GF-D8 (cell line): Measurements from ENCODE around the gene MRPL44.
"Not testable (repeated sequence)": the region's sequence is repeated elsewhere in the genome, so short reads cannot be mapped to it uniquely, and the experiment has no call there.

Experiments used
- DNase-seq: peaks from one replicate; lab custom pipeline; 2025; lab: John Stamatoyannopoulos, UW

Gene MRPL44

DNA sequence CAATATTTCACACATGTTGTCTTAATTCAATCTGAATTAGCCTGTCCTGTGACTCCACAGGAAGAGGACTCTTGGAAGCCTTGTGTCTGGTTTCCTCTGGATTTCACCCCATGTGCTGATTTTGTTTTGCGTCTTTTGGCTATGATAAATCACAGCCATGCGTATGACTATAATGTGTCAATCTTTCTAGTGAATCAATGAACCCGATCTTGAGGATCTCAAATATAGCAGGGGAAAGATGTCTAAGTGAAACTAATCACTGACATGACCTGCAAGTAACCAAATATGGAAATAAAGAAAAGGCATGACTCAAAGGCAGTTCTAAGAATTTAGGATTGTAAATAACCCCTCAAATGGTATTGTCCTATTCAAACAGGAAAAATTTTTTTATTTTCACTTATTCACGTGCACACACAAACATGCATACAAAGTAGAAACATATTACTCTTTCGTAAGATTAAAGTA is 20.4 kb upstream of the MRPL44 start:
- no peak for DNase-seq

DNA sequence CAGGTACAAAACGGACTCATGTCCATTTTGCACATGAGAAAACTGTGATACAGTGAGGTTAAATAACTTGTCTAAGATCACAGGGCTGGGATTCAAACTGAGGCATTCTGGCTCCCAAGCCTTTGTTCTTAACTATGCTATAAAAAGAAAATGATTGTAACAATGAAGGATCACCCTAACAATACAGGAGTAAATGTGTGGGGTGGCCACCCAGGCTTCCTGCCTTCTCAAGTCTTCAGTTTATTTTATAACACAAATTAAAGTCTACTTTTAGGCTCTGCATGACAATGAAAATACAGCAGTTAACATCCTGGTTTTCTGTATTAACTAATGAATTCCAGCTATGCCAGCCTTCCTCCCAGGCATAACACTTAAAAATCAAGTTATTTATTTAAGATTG is 19.7 kb upstream of the MRPL44 start:
- no peak for DNase-seq

DNA sequence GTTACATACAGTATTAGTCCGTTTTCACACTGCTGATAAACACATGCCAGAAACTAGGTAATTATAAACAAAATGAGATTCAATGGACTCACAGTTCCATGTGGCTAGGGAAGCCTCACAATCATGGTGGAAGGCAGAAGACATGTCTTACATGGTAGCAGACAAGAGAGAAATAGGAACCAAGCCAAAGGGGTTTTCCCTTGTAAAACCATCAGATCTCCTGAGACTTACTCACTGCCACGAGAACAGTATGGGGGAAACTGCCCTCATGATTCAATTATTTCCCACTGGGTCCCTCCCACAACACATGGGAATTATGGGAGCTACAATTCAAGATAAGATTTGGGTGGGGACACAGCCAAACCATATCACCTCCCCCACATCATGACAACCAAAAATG is 17.8 kb upstream of the MRPL44 start:
- not testable (repeated sequence) for DNase-seq

DNA sequence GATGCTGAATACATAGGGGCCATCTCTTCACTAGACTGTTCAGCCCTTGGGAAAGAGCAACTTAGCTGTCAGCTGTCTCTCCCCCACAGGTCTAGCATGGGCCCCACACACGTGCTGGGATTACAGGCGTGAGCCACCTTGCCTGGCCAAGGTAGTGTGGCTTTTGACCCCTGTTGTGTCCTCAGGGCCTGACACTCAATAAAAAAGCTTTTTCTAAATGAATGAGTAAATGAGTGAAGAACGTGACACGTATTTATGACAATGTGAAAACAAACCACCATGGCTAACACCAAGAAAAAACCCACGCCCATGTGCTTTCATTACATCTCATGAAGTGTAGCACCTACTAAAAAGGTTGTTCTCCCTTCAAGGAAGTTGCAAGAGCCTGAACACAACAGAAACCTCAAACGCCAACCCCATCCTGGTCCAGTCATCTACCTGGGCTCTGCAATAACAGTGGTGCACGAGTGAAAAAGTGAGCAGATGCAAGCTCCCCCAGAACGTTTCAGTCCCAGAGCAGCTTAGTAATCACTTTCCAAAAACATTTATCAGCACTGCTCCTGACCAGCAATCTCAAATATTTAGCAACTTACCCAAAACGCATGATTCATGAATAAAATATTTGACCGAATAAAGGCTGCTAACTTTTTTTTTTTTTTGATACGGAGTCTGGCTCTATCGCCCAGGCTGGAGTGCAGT is 15.5 kb upstream of the MRPL44 start:
- no peak for DNase-seq

DNA sequence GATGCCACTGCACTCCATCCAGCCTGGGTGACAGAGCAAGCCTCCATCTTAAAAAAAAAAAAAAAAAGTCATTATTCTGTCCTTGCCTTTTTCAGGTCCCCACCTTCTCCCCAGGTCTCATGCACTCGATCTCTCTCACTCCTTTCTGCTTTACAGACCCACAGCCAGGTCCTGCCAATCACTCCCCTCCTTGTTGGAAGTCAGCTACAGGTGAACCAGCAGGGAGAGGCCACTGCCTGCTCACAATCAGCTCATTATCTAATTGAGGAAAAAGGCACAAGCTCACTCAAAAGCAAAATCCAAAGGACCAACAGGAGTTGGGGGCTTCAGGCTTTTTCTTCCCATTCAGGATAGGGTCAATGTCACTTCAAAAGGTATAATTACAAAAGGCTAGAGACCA is 14.1 kb upstream of the MRPL44 start:
- no peak for DNase-seq

DNA sequence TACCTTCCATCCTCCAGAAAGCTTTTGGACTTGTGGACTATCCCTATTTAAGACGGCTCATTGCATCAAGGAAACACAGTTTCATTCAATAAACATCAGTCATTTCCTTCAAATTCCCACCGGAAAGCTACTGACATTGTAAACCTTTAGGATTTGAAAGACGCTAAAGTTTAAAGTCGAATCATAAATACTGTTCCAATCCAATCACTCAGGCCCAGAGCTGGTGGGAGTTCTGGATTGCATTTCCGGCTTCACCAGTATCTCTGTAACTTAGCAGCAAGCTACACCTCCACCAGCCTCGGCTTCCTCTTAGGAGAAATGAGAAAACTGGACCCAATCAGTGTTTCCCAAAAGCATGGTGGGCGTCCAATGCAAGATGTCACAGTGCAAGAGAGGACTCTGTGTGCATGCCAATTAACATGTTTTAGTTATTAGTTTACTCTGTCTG is 13.7 kb upstream of the MRPL44 start:
- no peak for DNase-seq

DNA sequence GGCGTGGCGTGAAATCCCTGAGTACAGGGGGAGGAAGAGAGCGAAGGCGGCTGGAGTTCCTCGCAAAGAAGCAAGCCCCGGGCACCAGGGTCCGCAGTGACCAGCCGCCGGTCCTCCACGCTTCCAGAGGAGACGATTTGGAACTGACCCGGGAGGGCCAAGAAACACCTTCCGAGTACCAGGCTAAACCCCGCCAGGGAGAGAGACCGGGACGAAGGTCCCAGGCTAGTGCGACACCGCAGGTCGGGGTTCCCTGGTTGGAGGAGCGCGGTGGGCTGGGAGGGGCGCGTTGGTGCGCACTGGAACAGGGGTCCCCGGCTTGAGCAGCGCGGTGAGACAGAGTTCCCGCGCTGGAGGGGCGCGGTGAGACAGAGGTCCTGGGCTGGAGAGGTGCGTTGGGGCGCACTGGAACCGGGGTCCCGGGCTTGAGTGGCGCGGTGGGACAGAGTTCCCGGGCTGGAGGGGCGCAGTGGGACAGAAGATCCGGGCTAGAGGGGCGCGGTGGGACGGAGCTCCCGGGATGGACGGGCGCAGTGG is 13.0 kb upstream of the MRPL44 start:
- no peak for DNase-seq

DNA sequence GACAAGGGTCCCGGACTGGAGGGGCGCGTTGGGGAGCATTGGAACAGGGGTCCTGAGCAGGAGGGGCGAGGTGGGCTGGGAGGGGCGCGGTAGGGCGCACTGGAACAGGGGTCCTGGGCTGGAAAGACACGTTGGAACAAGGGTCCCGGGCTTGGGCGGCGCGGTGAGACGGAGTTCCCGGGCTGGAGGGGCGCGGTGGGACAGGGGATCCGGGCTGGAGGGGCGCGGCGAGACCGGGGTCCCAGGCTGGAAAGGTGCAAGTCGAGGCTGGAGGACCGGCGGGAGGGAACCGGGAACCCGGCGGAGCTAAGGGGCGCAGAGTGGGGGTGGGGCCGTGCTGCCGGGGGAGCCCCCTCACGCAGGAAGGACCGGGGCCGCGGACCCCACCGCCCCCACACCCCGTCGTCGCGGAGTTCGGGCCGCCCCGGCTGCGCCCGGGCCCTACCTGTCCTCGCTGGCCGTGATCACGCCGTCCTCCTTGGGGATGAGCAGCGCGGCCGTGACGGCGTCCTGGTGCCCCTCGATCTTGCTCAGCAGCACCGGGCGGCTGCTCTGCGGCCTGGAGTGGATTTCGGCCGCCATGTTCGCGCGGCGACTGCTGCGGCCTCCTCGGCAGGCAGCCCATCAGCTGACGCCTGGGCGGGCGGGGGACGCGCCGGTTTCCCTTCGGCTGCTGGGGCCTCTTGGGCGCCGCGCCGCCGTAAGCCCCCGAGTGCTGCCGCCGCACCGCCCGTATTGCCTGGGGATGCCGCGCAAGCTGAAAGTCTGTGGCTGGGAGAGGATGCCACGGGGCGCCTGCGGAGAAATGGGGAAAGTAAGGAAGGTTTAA is 12.3 kb upstream of the MRPL44 start, which contains the start of gene WDFY1:
WDFY1 (minus strand) TSS at position 633 of the 829 bp plus-strand sequence; CDS start at position 582, 51 bp downstream.
- DNase-seq, result peak; percentile 62

DNA sequence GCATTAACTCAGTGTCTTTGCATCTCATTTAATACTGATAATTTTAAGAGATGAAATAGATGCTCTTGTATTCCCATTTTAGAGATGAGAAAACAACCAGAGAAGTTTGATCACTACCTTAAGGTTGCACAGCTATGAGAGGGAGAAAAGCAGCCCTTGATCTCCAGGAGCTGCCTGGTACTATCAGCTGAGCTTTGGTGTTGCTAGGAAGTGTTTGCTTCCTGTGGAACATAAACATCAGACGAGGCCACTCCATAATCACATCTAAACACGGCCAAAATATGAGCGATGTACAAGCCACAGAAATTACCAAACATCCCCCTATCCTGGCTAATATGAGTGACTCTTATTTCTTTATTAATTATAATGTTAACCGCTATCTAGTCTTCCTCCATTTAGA is 11.5 kb upstream of the MRPL44 start:
- DNase-seq, result no peak

DNA sequence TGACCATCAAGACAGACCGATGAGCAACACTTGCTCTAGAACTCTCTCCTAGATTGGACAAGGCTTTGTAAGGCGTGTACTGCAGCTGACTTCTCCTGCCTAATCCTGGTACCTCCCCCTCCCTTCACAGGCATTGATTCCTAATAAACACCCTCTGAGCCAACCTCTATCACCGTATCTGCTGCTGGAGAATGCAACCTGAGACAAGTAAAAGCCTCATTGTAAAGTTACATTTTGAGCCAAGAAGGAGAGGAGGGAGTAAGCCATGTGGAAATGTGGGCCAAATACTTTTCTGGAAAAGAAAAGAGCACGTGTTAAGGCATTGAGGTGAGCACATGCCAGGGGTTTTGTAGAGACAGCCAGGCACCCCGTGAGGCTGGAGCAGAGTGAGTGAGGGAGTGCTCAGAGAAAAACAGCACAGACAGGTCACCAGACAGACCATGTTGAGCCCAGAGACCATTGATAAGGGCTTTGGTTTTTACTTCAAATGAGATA is 9.5 kb upstream of the MRPL44 start:
- DNase-seq, result no peak

DNA sequence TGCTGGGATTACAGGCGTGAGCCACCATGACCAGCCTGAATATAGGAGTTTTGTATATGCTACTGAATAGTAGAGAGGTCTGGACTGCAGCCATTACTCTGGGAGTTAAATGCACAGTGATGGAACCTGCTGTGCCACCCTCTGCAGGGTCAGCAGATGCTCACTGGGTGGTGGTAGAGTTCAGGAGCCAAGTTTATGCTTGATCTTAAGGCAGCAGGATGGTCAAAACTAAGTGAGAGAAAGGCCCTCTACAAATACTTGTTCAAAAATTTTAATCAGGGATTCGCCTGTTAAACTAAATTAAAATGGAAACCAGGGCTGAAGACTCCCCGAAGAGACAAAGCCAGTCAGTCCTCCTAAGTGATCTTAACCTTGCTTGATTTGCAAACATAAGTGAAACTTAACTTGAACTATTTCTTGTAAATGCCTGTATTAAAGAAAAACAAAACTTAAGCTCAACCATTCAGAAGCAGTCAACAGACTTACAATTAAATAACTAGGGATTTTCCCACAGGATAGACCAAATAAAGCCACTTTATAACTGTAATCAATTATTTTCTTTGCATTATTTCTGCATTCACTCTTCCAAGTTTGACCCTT is 7.9 kb upstream of the MRPL44 start:
- DNase-seq, result no peak

DNA sequence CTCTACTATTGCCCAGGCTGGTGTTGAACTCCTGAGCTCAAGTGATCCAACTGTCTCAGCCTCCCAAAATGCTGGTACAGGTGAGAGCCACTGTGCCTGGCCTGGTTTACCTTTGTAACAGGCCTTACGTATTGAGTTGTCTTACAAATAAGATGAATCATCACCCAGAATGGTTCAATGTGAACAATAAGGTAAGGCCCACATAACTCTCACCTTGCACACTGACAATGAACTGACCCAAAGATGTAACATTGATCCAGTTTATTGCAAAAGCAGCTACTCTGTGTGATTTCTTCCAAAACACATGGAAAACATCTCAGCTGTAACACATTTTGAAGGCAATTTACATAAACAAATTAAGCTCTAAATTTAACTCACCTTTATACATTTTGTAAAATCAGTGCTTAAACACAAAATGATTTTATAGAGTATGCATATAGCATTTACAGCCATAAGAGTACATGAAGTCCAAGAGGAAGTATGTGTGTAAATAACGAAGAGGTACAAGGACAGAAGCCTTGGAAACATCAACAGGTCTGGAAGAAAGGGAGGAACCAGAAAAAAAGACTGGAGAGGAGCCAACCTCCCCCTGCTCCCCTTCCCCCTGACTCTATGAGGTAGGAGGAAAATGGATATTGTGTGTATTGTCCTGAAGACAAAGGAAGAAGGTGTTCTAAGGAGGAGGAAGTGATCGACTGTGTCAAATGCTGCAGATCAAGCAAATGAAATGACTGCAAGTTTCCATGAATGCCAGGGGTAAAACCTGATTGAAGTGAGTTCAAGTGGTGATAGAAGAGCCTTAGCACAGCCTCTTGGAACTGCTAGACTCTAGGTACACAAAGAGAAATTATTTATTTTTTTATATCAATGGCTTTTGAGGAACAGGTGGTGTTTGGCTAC is 6.6 kb upstream of the MRPL44 start:
- no peak for DNase-seq

DNA sequence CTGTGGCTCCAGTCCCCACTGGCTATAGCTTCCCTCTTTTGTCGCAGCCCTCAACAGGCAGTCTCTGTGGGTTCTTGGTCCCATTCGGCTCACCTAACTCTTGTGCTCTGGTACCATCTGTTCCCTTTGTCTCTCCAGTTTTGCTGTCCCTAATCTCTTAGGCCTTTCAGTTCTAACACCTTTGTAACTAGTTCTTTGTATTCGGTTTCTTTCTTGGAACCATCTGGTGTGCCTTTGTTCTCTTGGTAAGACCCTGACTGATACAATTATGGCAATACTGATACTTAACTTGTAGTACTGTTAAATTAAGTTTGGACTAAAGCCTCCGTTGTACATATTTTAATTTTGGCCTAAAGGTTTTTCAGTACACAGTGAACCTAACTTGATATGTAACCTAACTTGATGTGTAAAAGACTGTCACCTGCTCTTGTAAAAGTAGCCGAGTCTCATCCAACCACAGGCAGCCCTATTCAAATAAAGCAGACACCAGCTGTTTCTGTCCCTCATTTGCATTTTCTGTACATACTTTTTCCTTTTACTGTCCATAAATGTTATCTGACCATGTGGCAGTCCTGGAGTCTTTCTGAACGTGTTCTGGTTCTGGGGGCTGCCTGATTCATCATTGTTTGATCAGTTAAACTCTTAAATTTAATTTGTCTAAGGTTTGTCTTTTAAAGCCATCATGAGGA is 4.8 kb upstream of the MRPL44 start:
- no peak for DNase-seq

DNA sequence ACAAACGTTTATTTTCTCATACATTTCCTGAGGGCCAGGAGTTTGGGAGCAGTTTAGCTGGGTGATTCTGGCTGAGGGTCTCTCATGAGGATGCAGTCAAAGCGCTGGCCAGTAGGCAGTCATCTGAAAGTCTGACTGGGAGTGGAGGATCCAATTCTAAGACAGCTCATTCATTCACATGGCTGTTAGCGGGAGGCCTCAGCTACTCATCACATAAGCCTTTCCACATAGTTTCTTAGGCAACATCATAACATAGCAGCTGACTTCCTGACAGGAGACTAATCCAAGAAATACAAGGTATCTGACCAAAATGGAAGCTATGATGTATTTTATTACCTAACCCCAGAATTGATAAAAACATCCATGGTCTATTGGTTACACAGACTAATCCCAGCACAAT is 2.9 kb upstream of the MRPL44 start:
- no peak for DNase-seq

DNA sequence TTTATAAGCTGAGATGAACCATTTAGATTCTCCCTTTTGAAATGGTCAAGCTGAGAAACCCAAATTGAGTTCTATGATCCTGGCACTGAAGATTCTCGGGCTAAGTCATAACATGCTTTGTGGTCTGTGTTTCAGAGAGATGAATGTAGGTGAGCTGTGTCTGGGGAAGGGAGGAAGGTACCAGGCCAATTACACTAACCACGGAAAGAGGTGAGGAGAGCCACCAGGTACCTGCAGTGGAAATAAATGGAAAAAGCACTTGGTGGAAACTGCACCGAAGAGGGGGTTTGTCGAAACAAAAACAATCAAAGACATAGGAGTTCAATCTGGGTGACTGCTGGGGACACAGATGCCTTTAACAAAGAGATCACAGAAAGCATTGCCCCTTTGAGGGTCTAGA is 963 bp upstream of the MRPL44 start:
- no peak for DNase-seq

DNA sequence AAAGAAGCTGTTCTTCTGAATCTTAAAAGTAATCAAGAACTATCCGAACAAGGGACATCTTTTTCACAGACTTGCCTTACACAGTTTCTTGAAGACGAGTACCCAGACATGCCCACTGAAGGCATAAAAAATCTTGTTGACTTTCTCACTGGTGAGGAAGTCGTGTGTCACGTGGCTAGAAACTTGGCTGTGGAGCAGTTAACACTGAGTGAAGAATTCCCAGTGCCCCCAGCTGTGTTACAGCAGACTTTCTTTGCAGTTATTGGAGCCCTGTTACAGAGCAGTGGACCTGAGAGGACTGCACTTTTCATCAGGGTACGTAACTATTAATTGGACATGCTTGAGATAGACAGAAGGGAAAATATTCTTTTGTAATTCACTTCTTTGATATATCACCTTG is 2.4 kb downstream of the MRPL44 start:
- no peak for DNase-seq

DNA sequence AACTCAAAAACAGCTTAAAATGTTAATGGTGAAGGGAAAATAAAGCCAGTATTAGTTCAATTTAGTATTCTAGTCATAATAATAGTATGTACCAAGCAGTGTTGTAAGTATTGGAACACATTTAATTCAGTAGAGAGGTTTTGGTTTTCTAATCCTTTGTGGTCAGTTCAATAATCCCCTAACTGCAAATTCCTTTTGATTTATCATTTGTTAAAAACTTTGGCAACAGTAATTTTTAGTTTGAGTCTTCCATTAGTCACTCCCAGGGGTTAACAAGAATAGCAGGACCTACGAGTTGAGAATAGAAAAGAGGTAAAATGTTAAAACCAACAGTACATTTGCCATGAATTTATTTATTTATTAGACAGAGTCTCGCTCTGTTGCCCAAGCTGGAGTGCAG is 10.7 kb downstream of the MRPL44 start:
- DNase-seq, result no peak

DNA sequence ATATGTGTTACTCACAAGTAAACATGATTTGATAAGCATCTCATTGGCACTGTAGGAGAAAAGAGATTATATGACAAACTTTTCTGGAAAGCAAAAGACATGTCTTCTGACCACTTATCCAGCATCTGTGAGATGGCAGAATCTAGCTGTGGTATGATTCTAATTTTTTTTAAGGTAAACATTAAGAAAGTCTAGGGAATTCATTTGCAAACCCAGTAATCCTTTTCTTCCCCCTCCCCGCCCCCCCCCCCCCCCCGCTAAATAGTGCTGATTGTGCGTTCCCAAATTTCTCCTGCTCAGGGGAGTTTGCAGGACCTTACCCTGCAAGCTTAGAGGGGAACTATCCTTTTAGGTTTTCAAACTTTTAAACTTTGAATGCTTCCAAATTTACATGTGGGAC is 12.1 kb downstream of the MRPL44 start:
- DNase-seq, result no peak

DNA sequence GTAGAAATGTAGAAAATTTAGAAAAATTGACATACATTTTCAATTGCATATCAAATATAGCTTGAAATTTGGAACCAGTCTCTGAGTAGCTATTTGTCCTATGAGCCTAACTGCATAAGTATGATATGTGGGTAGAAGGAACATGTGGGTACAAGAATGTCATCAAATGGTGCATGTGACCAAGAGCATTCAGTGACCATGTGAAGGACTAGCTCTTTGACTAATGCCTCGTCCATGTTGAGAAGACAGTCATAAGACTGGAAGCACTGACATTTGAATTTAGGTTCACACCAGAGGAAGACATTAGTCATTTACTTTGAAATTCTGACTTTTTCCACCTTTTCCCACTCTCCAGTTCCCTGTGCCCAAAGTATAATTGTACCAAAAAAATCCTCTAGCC is 12.6 kb downstream of the MRPL44 start:
- no peak for DNase-seq

DNA sequence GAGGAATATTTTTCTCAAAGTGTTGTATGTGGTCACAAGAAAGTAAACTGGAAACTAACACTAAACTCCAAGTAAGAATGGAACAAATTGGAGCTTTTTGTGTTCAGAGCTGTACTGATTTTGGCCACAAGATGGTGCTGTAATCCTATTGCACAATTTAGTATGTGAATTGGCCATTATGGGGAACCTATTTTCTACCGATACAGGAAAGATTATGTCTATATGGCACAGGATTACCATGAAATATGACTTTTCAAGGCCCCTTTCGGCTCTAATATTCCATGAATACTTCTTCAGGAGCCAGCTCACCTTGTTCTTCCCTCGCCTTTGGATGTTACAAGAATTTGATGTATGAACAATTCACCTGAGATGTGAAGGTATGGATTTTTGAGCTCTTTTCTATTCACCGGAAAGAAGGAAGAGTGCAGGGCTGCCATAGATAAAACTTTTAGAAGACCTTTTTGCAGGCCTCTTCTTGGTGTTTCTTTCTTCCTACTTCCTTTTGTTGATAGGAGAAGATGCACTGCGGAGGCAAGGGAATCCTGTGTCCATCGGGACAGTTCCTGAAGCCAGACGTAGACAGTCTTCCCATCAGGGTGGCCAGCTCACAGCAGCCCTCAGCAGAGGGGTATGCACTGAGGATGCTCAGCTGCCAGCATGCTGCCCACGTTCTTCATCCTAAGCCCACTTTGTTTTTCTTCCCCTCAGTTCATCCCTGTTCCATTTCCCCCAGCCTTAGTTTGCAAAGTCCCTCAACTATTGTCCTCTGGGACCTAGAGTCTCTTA is 13.3 kb downstream of the MRPL44 start:
- no peak for DNase-seq
